ENCODE measurements around the gene RNF26.

RNF26 gene

GRCh38 chr11:119316016-119316728 is 18.2 kb upstream of the RNF26 start:
- no peak for DNase-seq

GRCh38 chr11:119316729-119317591 is 17.4 kb upstream of the RNF26 start, which contains the start of gene MCAM:
Gene MCAM, minus strand, starts transcription at chr11:119317130. Its CDS starts 29 bp downstream, at chr11:119317101.
- DNase-seq, result no peak

GRCh38 chr11:119317592-119318239 is 16.6 kb upstream of the RNF26 start:
- DNase-seq, result no peak

- peak; percentile 71 for DNase-seq
Measured at GRCh38 chr11:119318240-119319135, 15.8 kb upstream of the RNF26 start.

GRCh38 chr11:119319136-119319699 is 15.1 kb upstream of the RNF26 start:
- DNase-seq, result no peak

- no peak for DNase-seq
Measured at GRCh38 chr11:119319700-119320239, 14.6 kb upstream of the RNF26 start.

- no peak for DNase-seq
Measured at GRCh38 chr11:119320240-119320775, 14.0 kb upstream of the RNF26 start.

- DNase-seq, result peak; percentile 78
Measured at GRCh38 chr11:119320776-119321524, 13.4 kb upstream of the RNF26 start.

- no peak for DNase-seq
Measured at GRCh38 chr11:119322360-119322739, 12.0 kb upstream of the RNF26 start.

GRCh38 chr11:119322921-119323531 is 11.3 kb upstream of the RNF26 start:
- DNase-seq, result no peak

- DNase-seq, result peak; percentile 86
Measured at GRCh38 chr11:119323532-119324033, 10.7 kb upstream of the RNF26 start.

GRCh38 chr11:119324189-119324588 is 10.1 kb upstream of the RNF26 start:
- DNase-seq, result no peak

GRCh38 chr11:119329320-119329719 is 5.0 kb upstream of the RNF26 start:
- DNase-seq, result no peak

- DNase-seq, result no peak
Measured at GRCh38 chr11:119330237-119330636, 4.1 kb upstream of the RNF26 start.

GRCh38 chr11:119332111-119332765 is 2.1 kb upstream of the RNF26 start:
- DNase-seq, result no peak

- no peak for DNase-seq
Measured at GRCh38 chr11:119335091-119335654, 846 bp downstream of the RNF26 start.

GRCh38 chr11:119335655-119336543 is 1.6 kb downstream of the RNF26 start:
- no peak for DNase-seq
